Amniotic stem cell (primary cell): ENCODE results near the gene SLC28A3.

Experiments
- DNase-seq: peaks from one replicate; lab custom pipeline; 2025; lab: John Stamatoyannopoulos, UW

SLC28A3 gene

DNA sequence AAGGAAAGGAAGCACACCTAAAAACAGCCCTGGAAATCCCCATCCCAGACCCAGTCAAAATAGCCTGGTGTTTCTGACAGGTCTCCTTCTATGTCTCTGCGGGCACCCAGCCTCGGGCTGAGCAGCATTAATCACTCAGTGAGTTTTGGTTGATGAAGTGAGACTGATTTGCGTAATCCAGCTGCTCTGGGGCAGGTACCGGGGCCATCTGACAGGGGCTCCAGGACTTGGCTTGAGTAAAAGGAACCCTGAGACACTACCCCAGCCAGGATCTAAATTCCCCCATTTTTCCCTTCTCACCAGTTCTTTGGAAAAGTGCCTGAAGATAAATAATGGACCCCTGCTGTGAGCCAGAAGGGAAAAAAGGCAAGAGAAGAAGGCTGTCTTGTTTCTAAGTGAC, 596 bp downstream of the SLC28A3 start:
- DNase-seq, result no peak

DNA sequence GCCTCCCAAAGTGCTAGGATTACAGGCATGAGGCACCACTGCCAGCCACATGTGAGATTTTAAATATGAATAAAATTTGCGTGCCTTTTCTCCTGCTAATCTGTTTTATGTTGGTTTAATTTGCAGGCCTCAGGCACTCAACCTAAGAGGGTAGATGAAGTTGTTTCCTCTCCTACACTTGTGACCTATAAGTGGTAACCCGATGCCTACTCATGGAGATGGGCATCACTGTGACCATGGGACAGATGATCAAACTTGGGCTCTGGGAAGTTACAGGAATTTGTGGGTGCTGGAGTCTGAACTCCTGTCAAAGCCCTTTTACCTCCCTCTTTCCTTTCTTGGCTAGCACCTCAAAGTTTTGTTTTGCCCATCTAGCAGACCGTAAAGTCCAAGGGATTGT, 1.1 kb downstream of the SLC28A3 start:
- no peak for DNase-seq

DNA sequence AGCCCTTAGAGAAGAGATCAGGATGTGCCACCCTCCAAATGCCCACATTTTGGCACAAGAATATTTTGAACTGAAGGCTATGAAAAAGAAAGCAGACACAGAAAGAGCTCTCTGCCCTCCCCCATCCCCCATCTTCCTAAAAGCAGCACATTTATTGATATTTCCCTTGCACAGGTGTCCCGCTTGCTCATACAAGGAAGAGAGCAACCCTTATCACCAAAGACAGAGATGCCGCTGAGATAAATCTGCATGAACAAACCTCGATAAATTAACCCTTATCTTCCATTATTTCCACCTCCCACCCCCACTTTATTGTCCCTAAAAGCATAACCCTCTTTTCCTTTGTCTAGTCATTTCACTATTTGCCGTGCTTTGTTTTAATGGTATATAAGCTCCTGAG, 1.8 kb downstream of the SLC28A3 start:
- DNase-seq, result no peak

DNA sequence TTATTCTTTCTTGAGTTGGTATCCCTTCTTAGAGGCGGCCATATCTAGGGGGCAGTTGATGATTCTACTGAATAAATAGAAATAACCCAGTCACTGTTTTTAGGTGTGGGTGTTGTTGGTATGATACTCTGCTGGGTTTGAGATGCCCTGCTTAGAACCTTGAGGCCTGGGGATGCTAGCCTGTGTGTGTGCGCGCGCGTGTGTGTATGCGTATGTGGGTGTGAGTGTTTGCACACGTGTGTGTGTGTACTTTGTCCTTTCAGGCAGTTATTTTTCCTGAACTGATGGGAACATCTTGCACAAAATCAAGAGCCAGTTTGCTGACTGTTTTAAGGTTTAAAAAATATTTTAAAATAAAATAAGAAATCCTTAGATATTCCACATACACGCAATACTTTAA, 3.3 kb downstream of the SLC28A3 start:
- no peak for DNase-seq

- DNase-seq, result no peak
Observed at GRCh38 chr9:84331119-84331809, 9.3 kb downstream of the SLC28A3 start.

DNA sequence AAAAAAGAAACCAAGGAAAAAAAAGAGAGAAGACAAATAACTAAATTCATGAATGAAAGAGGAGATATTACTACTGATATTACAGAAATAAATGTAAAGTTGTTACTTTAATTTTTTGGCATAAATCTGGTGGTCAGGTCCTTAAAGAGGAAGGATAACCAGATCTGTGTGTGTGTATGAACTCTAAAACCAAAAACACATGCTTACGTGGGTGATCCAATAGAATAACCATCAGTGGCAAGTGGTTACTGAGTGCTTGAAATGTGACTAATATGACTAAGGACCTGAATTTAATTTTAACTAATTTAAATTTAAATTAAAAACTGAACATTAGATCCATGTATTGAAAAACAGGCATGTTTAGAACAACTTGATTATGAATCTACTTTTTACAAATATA, 10.3 kb downstream of the SLC28A3 start:
- DNase-seq, result no peak

- no peak for DNase-seq
Observed at GRCh38 chr9:84327184-84327583, 13.4 kb downstream of the SLC28A3 start.

- DNase-seq, result no peak
Observed at GRCh38 chr9:84325347-84325973, 15.1 kb downstream of the SLC28A3 start.

- no peak for DNase-seq
Observed at GRCh38 chr9:84324811-84325210, 15.7 kb downstream of the SLC28A3 start.

GRCh38 chr9:84323858-84324257, 16.7 kb downstream of the SLC28A3 start:
- DNase-seq, result no peak

GRCh38 chr9:84322828-84323227, 17.7 kb downstream of the SLC28A3 start:
- peak; percentile 59 for DNase-seq

DNA sequence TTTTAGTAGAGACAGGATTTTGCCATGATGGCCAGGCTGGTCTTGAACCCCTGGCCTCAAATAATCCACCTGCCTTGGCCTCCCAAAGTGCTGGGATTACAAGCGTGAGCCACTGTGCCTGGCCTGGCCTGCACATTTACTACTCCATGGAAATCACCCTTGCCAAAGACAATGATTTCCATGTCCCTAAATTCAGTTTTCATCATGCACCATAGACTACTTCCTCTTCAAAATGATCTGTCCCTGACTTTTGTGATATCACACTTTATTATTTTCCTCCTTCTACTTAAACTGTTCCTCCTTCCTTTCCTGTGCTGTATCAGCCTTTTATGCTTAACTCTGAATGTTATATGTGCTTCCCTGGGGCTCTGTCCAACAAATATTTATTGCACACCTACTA, 20.3 kb downstream of the SLC28A3 start:
- DNase-seq, result no peak

DNA sequence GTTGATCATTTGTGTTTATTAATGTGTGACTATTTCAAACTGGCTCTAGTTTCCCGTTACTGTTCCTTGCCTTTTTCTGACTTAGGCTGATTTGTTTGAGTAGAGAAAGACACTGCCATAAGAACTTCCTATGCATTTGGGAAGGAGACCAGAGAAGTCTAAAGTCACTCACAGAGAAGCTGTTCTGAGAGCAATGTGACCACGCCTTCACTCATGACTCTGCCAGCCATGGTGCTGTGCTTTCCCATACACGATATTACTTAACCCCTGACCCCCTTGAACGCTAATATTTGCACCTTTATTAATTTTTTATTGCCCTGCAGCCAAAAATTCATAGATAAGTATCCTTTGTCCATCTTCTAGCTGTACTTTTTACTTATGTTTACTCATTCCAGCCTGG, 20.9 kb downstream of the SLC28A3 start:
- DNase-seq, result no peak

DNA sequence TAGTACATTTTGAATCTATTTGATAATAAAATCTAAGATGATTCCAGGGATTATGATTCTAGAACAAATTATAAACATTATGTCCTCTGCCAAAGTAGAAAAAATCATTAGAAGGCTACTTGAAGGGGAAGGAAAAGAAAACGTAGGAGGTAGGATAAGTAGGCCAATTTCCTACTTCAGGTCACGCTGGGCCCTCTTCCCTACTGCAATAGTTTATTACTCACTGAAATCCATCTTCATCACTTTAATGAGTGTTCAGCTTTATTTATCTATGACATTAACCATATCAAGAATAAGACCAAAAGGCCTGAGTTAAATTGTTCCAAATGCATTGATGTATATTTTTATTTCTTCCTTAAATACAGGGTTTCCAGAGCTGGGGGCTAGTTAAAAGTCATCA, 21.6 kb downstream of the SLC28A3 start:
- DNase-seq, result no peak

- DNase-seq, result no peak
Observed at GRCh38 chr9:84317563-84317962, 23.0 kb downstream of the SLC28A3 start.

DNA sequence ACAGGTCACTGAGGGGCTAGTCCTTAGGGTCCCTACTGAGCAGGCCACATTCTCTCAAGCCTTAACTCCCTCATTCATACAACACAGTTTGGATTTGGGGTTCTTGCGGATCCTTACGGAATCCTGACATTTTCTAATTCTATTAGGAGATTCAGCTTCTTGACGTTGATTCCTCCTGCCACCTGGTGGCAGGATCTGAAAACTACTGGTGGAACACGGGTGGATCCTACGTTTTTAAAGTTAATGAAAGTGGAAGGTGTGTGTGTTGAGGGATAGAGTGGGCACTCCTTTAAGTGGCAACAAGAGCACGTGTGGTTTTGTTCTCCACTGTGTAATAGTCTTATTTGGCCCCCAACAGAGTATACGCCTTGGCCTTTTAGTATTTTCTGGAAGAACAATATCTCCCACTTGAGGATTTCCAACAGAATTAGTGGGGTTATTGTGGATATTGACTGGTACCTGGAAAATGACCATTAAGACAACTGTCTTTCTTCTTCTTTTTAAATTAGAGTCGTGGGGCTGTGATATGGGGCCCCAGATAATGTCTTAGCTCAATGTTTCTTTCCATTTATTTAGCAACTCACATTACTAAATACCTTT, 25.2 kb downstream of the SLC28A3 start:
- peak; percentile 51 for DNase-seq

- DNase-seq, result no peak
Observed at GRCh38 chr9:84314306-84314705, 26.3 kb downstream of the SLC28A3 start.

DNA sequence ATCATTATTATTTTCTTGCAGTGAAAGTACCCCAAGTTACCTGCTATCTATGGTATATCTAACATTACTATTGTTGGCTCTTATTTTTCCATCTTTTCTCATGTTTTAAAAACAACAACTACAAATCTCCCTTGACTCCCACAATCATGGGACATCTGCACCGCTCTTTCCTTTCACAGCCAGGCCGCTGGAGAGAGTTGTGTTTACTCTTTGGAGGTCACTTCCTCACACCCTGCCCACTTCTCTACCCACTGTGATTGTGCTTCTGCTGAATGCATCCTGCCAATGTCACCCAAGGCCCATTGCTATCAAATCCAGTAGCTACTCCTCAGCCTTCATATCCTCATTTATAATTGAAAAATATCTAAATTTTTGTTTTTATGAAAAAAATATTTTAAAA, 29.7 kb downstream of the SLC28A3 start:
- DNase-seq, result no peak

DNA sequence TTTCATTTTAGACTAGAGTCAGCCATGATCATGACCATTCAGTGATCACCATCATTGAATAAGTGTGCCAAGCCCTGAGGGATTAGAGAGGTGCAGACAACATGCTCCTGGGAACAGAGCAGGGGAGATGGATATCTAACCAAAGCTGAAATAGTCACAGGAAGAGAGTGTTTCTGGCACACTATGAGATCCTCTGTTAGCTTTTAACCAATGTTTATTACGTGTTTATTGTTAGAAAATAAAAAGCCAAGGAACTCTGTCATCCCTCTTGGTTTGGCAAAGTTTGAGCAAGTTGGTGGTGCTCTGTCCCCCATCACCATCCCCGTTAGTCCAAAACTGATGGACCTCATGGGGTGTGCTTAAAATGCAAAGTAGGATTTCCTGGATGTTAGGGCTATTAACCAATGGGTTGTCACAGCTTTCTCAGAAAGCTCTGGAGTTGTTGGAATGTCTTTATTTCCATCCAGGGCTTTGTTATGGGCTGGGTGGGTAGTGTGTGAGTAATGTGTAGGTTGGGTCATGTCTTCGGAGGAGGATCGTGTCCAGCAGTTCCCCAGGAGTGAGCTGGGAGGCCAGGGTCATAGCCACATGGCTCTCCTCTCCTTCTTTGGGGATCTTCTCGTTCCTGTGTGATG, 34.9 kb downstream of the SLC28A3 start:
- no peak for DNase-seq

DNA sequence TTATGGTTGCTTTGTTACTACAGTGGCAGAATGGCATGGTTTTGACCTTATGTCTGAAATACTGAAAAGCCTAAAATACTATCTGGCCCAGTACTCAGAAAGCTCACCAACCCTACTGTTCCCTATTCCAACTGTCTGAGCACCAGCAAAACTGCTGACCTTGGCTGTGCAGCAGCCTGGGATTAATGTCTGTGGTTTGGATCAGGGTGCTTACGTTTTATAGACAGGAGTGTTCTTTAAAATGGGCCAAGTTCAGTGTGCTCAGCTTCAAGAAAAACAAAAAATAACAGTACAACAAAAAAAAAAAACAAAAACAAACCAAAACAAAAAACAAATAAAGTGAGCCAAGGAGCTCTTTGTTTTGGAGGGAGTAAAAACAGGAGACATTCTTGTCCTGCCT, 36.4 kb downstream of the SLC28A3 start:
- no peak for DNase-seq

- no peak for DNase-seq
Observed at GRCh38 chr9:84303061-84303460, 37.5 kb downstream of the SLC28A3 start.

- DNase-seq, result no peak
Observed at GRCh38 chr9:84301851-84302250, 38.7 kb downstream of the SLC28A3 start.

DNA sequence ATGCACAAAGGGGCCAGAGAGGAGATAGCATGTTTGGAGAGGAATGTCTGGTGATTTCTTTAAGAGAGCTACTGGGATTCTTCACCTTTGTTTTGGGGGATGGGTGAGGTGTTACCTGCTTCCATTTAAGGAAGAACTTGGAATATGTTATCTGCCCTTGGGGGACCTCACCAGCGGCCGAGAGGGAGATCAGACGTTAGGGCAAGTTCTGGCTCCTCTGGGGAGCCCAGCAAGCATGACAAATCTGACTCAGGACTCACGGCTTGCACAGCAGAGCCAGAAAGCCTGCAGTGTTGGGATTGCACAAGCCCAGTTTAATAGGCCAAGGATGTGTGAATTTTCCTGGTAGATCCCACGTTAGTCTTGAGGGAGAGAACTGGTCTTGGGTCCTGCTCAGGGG, 40.3 kb downstream of the SLC28A3 start:
- DNase-seq, result no peak
